Activated T-helper 2 cell treated with anti-CD3 and anti-CD28 coated beads, Interferon-gamma antibody, Interleukin-2, Interleukin-4, amounts not matched to agents 10 μg/mL and 5 μg/mL and 100 μg/mL, durations not matched to agents 14 hours and 24 hours and 36 hours (primary cell): ENCODE measurements around the gene SLC35G6. TPM values are rescaled to one million over a fixed set of nuclear protein-coding genes. Genes with fewer than 3 reads are reported as not detected.
"Not testable (repeated sequence)": the region's sequence is repeated elsewhere in the genome, so short reads cannot be mapped to it uniquely, and the experiment has no call there.

Experiments used
- DNase-seq: peaks from one replicate; pipeline ENCODE4 v3.0.0; 2021; ENCODE audit warnings: low spot score
- H3K27ac Mint-ChIP-seq: one replicate; pipeline ENCODE4 v1.8.0; 2021; ENCODE audit warnings: mixed read lengths
- H3K27me3 Mint-ChIP-seq: one replicate; pipeline ENCODE4 v1.8.0; 2021; ENCODE audit warnings: low read depth, mixed read lengths
- H3K36me3 Mint-ChIP-seq: one replicate; pipeline ENCODE4 v1.8.0; 2021; ENCODE audit warnings: low read depth, mixed read lengths
- H3K4me1 Mint-ChIP-seq: one replicate; pipeline ENCODE4 v1.8.0; 2021; ENCODE audit warnings: low read depth, mixed read lengths
- H3K4me3 Mint-ChIP-seq: one replicate; pipeline ENCODE4 v1.8.0; 2021; ENCODE audit warnings: low read depth, mild to moderate bottlenecking, moderate library complexity, mixed read lengths
- H3K9me3 Mint-ChIP-seq: one replicate; pipeline ENCODE4 v1.8.0; 2021; ENCODE audit warnings: mixed read lengths
- intact Hi-C: fragments of 100-400 bp; cut with micrococcal nuclease; formaldehyde crosslinking; loops from one replicate; pipeline ENCODE4 v1.15.1; 2023
- total RNA-seq: library from RNA; stranded (reverse); gene quantifications from 2 replicates; pipeline ENCODE4 v1.2.3, GENCODE V29; 2022

Gene SLC35G6
- total RNA-seq, 1 donor from 2014 or later: not detected

GRCh38 chr17:7465597-7466275 lies 15.5 kb upstream of the SLC35G6 start:
- intact Hi-C loops: no loop called here
- Mint-ChIP-seq H3K27me3 (no peaks in the 10 kb centered on the region), H3K9me3 (no peaks in the 10 kb centered on the region), H3K27ac (no peak overlapping the region), H3K36me3 (peaks cover 18% of the 10 kb centered on the region), H3K4me3 (no peak overlapping the region), H3K4me1 (no peaks in the 10 kb centered on the region)
- DNase-seq: no peak

- Mint-ChIP-seq H3K9me3 (no peaks in the 10 kb centered on the region), H3K27ac (no peak overlapping the region), H3K4me3 (no peak overlapping the region), H3K27me3 (no peaks in the 10 kb centered on the region), H3K4me1 (no peaks in the 10 kb centered on the region), H3K36me3 (peaks cover 15% of the 10 kb centered on the region)
- DNase-seq: no peak
- intact Hi-C loops: no loop called here
Observed at GRCh38 chr17:7466318-7466638, 15.0 kb upstream of the SLC35G6 start.

- H3K27me3 Mint-ChIP-seq: no peaks in the 10 kb centered on the region
- H3K4me3 Mint-ChIP-seq: no peak overlapping the region
- H3K27ac Mint-ChIP-seq: peak overlapping the region; percentile 16
- no peaks in the 10 kb centered on the region for H3K9me3 Mint-ChIP-seq
- DNase-seq: no peak
- H3K36me3 Mint-ChIP-seq: peaks cover 13% of the 10 kb centered on the region
- peaks cover 5% of the 10 kb centered on the region for H3K4me1 Mint-ChIP-seq
- intact Hi-C loops: no loop called here
Observed at GRCh38 chr17:7466639-7467341, 14.5 kb upstream of the SLC35G6 start.

- peaks cover 7% of the 10 kb centered on the region for H3K4me1 Mint-ChIP-seq
- no peak overlapping the region for H3K27ac Mint-ChIP-seq
- no peaks in the 10 kb centered on the region for H3K9me3 Mint-ChIP-seq
- H3K4me3 Mint-ChIP-seq: no peak overlapping the region
- H3K36me3 Mint-ChIP-seq: peaks cover 13% of the 10 kb centered on the region
- DNase-seq: no peak
- H3K27me3 Mint-ChIP-seq: no peaks in the 10 kb centered on the region
- intact Hi-C loops: no loop called here
Observed at GRCh38 chr17:7467498-7467897, 13.7 kb upstream of the SLC35G6 start.

GRCh38 chr17:7468290-7468689 lies 13.0 kb upstream of the SLC35G6 start:
- H3K4me3 Mint-ChIP-seq: no peak overlapping the region
- H3K9me3 Mint-ChIP-seq: no peaks in the 10 kb centered on the region
- H3K27ac Mint-ChIP-seq: no peak overlapping the region
- H3K4me1 Mint-ChIP-seq: peaks cover 10% of the 10 kb centered on the region
- peaks cover 10% of the 10 kb centered on the region for H3K36me3 Mint-ChIP-seq
- DNase-seq: no peak
- H3K27me3 Mint-ChIP-seq: no peaks in the 10 kb centered on the region
- intact Hi-C loops: no loop called here

- Mint-ChIP-seq H3K36me3 (peaks cover 10% of the 10 kb centered on the region), H3K4me3 (no peak overlapping the region), H3K27ac (no peak overlapping the region), H3K27me3 (no peaks in the 10 kb centered on the region), H3K4me1 (peaks cover 10% of the 10 kb centered on the region), H3K9me3 (no peaks in the 10 kb centered on the region)
- intact Hi-C loops: no loop called here
- no peak for DNase-seq
Observed at GRCh38 chr17:7468804-7469389, 12.3 kb upstream of the SLC35G6 start.

GRCh38 chr17:7469843-7470242 lies 11.4 kb upstream of the SLC35G6 start:
- DNase-seq, H3K4me1 Mint-ChIP-seq, intact Hi-C loops, H3K9me3 Mint-ChIP-seq, H3K27me3 Mint-ChIP-seq, H3K36me3 Mint-ChIP-seq, H3K27ac Mint-ChIP-seq, H3K4me3 Mint-ChIP-seq: not testable (repeated sequence)

- H3K27ac Mint-ChIP-seq, H3K4me3 Mint-ChIP-seq, DNase-seq, H3K36me3 Mint-ChIP-seq, intact Hi-C loops, H3K27me3 Mint-ChIP-seq, H3K4me1 Mint-ChIP-seq, H3K9me3 Mint-ChIP-seq: not testable (repeated sequence)
Observed at GRCh38 chr17:7470457-7470973, 10.7 kb upstream of the SLC35G6 start.

GRCh38 chr17:7471729-7472128 lies 9.5 kb upstream of the SLC35G6 start:
- Mint-ChIP-seq H3K27me3 (no peaks in the 10 kb centered on the region), H3K36me3 (peaks cover 3% of the 10 kb centered on the region), H3K4me1 (peaks cover 19% of the 10 kb centered on the region), H3K9me3 (no peaks in the 10 kb centered on the region), H3K4me3 (no peak overlapping the region), H3K27ac (peak overlapping the region; percentile 18)
- intact Hi-C loops: no loop called here
- no peak for DNase-seq

GRCh38 chr17:7474767-7475166 lies 6.5 kb upstream of the SLC35G6 start:
- intact Hi-C loops, H3K27me3 Mint-ChIP-seq, H3K9me3 Mint-ChIP-seq, H3K36me3 Mint-ChIP-seq, H3K4me3 Mint-ChIP-seq, DNase-seq, H3K27ac Mint-ChIP-seq: not testable (repeated sequence)
- peaks cover 37% of the 10 kb centered on the region for H3K4me1 Mint-ChIP-seq

GRCh38 chr17:7475764-7476422 lies 5.4 kb upstream of the SLC35G6 start:
- intact Hi-C loops: no loop called here
- Mint-ChIP-seq H3K4me3 (no peak overlapping the region), H3K27ac (no peak overlapping the region), H3K27me3 (no peaks in the 10 kb centered on the region), H3K9me3 (no peaks in the 10 kb centered on the region), H3K4me1 (peaks cover 43% of the 10 kb centered on the region), H3K36me3 (peaks cover 4% of the 10 kb centered on the region)
- DNase-seq: no peak

- Mint-ChIP-seq H3K27me3 (no peaks in the 10 kb centered on the region), H3K4me3 (no peak overlapping the region), H3K4me1 (peaks cover 42% of the 10 kb centered on the region), H3K36me3 (peaks cover 4% of the 10 kb centered on the region), H3K27ac (peak overlapping the region; percentile 54), H3K9me3 (no peaks in the 10 kb centered on the region)
- intact Hi-C loops: no loop called here
- no peak for DNase-seq
Observed at GRCh38 chr17:7476494-7476893, 4.8 kb upstream of the SLC35G6 start.

GRCh38 chr17:7476951-7477350 lies 4.3 kb upstream of the SLC35G6 start:
- no peaks in the 10 kb centered on the region for H3K27me3 Mint-ChIP-seq
- intact Hi-C loops: no loop called here
- H3K36me3 Mint-ChIP-seq: peaks cover 4% of the 10 kb centered on the region
- H3K27ac Mint-ChIP-seq: no peak overlapping the region
- DNase-seq: no peak
- no peaks in the 10 kb centered on the region for H3K9me3 Mint-ChIP-seq
- peak overlapping the region; percentile 6 for H3K4me3 Mint-ChIP-seq
- peaks cover 37% of the 10 kb centered on the region for H3K4me1 Mint-ChIP-seq
